Neural progenitor cell (in vitro differentiated cells): Measurements from ENCODE around the gene CDIP1. TPM values are rescaled to one million over a fixed set of nuclear protein-coding genes. Genes with fewer than 3 reads are reported as not detected.
A peak's percentile ranks its signal among the peaks of the same experiment; 100 is the strongest.

ENCODE experiments used
- DNase-seq: peaks from one replicate; pipeline ENCODE4 v3.0.0-alpha.2; 2016; ENCODE audit warnings: low spot score
- H2AFZ ChIP-seq: fragments of 200-600 bp; sonication (generic); replicated peaks from 2 replicates; pipeline ENCODE4 v1.6.1; 2016; ENCODE audit warnings: antibody characterized with exemption
- H3F3A ChIP-seq: fragments of 200-600 bp; sonication (generic); 2 replicates; pipeline ENCODE4 v1.6.1; 2016; ENCODE audit warnings: antibody characterized with exemption, low read depth
- H3K27ac ChIP-seq: fragments of 200-600 bp; sonication (generic); 2 replicates; pipeline ENCODE4 v1.5.1; 2016; ENCODE audit warnings: mild to moderate bottlenecking
- H3K27me3 ChIP-seq: fragments of 200-600 bp; sonication (generic); 2 replicates; pipeline ENCODE4 v1.6.1; 2016; ENCODE audit warnings: mild to moderate bottlenecking, moderate library complexity
- H3K36me3 ChIP-seq: fragments of 200-600 bp; sonication (generic); 2 replicates; pipeline ENCODE4 v1.5.1; 2016
- H3K4me1 ChIP-seq: fragments of 200-600 bp; sonication (generic); 2 replicates; pipeline ENCODE4 v1.6.1; 2016; ENCODE audit warnings: mixed run types
- H3K4me2 ChIP-seq: fragments of 200-600 bp; sonication (generic); 2 replicates; pipeline ENCODE4 v1.6.1; 2016
- H3K4me3 ChIP-seq: fragments of 200-600 bp; sonication (generic); 2 replicates; pipeline ENCODE4 v1.5.1; 2016
- H3K79me2 ChIP-seq: fragments of 200-600 bp; sonication (generic); 2 replicates; pipeline ENCODE4 v1.6.1; 2016; ENCODE audit warnings: low read depth
- H3K9ac ChIP-seq: fragments of 200-600 bp; sonication (generic); 2 replicates; pipeline ENCODE4 v1.6.1; 2016
- H3K9me3 ChIP-seq: fragments of 200-600 bp; sonication (generic); 2 replicates; pipeline ENCODE4 v1.5.1; 2016; ENCODE audit warnings: low read depth
- H4K20me1 ChIP-seq: fragments of 200-600 bp; sonication (generic); 2 replicates; pipeline ENCODE4 v1.6.1; 2016; ENCODE audit warnings: low read depth
- H3K27ac Mint-ChIP-seq: 3 replicates; pipeline ENCODE4 v1.8.0; 2021; ENCODE audit warnings: mixed read lengths
- H3K27me3 Mint-ChIP-seq: 2 replicates; pipeline ENCODE4 v1.8.0; 2022; ENCODE audit warnings: low read depth, mild to moderate bottlenecking, inconsistent platforms, moderate library complexity, mixed read lengths; ENCODE audit not compliant: insufficient read depth
- H3K36me3 Mint-ChIP-seq: 3 replicates; pipeline ENCODE4 v1.8.0; 2021; ENCODE audit warnings: mixed read lengths
- H3K4me1 Mint-ChIP-seq: 3 replicates; pipeline ENCODE4 v1.8.0; 2021; ENCODE audit warnings: mixed read lengths
- H3K4me3 Mint-ChIP-seq: 3 replicates; pipeline ENCODE4 v1.8.0; 2021; ENCODE audit warnings: mild to moderate bottlenecking, moderate library complexity, mixed read lengths
- H3K9me3 Mint-ChIP-seq: 3 replicates; pipeline ENCODE4 v1.8.0; 2020; ENCODE audit warnings: mixed read lengths
- EZH2 ChIP-seq: fragments of 200-600 bp; sonication (generic); IDR thresholded peaks from 2 replicates; pipeline ENCODE4 v1.6.1; 2017; ENCODE audit warnings: antibody characterized with exemption, mild to moderate bottlenecking, moderate library complexity
- EZH2phosphoT487 ChIP-seq: fragments of 200-600 bp; sonication (generic); IDR thresholded peaks from 2 replicates; pipeline ENCODE4 v1.6.1; 2017; ENCODE audit warnings: antibody characterized with exemption
- total RNA-seq: library from RNA; depleted of rRNA; stranded (reverse); fragments of >200 nt; gene quantifications from 2 replicates; pipeline ENCODE4 v1.2.3, GENCODE V29; 2015; ENCODE audit warnings: low replicate concordance
- TF ChIP-seq, protein P1 (sequence below): fragments of 200-600 bp; sonication (generic); IDR thresholded peaks from 2 replicates; pipeline ENCODE4 v1.5.1; 2017; ENCODE audit warnings: antibody characterized with exemption, mild to moderate bottlenecking

The CDIP1 gene
- total RNA-seq, 1 donor from 2014 or later = 13.1 TPM

GRCh38 chr16:4570086-4570485 lies 31.5 kb upstream of the CDIP1 start:
- H3K9me3 Mint-ChIP-seq = no peaks in the 10 kb centered on the region
- H3K36me3 Mint-ChIP-seq = no peaks in the 10 kb centered on the region
- Histone ChIP-seq H3K4me1 (peaks cover 7% of the 10 kb centered on the region), H3K27me3 (no peaks in the 10 kb centered on the region), H3K79me2 (no peaks in the 10 kb centered on the region), H3K9ac (no peak overlapping the region), H3K4me3 (no peak overlapping the region), H3K4me2 (no peak overlapping the region), H3K9me3 (no peaks in the 10 kb centered on the region), H3K36me3 (no peaks in the 10 kb centered on the region), H3K27ac (no peak overlapping the region), H3F3A (peaks cover 17% of the 10 kb centered on the region), H4K20me1 (no peaks in the 10 kb centered on the region), H2AFZ (peak overlapping the region; percentile 73)
- TF ChIP-seq EZH2phosphoT487 (no peak), EZH2 (no peak)
- TF ChIP-seq, protein P1, sequence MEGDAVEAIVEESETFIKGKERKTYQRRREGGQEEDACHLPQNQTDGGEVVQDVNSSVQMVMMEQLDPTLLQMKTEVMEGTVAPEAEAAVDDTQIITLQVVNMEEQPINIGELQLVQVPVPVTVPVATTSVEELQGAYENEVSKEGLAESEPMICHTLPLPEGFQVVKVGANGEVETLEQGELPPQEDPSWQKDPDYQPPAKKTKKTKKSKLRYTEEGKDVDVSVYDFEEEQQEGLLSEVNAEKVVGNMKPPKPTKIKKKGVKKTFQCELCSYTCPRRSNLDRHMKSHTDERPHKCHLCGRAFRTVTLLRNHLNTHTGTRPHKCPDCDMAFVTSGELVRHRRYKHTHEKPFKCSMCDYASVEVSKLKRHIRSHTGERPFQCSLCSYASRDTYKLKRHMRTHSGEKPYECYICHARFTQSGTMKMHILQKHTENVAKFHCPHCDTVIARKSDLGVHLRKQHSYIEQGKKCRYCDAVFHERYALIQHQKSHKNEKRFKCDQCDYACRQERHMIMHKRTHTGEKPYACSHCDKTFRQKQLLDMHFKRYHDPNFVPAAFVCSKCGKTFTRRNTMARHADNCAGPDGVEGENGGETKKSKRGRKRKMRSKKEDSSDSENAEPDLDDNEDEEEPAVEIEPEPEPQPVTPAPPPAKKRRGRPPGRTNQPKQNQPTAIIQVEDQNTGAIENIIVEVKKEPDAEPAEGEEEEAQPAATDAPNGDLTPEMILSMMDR = no peak
- DNase-seq = no peak
- H3K27me3 Mint-ChIP-seq = no peaks in the 10 kb centered on the region
- H3K4me3 Mint-ChIP-seq = no peak overlapping the region
- peak overlapping the region; percentile 50 for H3K27ac Mint-ChIP-seq
- H3K4me1 Mint-ChIP-seq = peaks cover 17% of the 10 kb centered on the region

GRCh38 chr16:4566144-4566543 lies 27.6 kb upstream of the CDIP1 start:
- TF ChIP-seq, protein P1 = no peak
- TF ChIP-seq EZH2 (no peak), EZH2phosphoT487 (no peak)
- Histone ChIP-seq H3K4me1 (peaks cover 17% of the 10 kb centered on the region), H3K27me3 (no peaks in the 10 kb centered on the region), H3K4me2 (no peak overlapping the region), H3F3A (peaks cover 21% of the 10 kb centered on the region), H3K9me3 (no peaks in the 10 kb centered on the region), H4K20me1 (no peaks in the 10 kb centered on the region), H3K36me3 (no peaks in the 10 kb centered on the region), H3K9ac (no peak overlapping the region), H3K4me3 (no peak overlapping the region), H3K79me2 (no peaks in the 10 kb centered on the region), H3K27ac (no peak overlapping the region), H2AFZ (no peak overlapping the region)
- Mint-ChIP-seq H3K4me3 (no peak overlapping the region), H3K27ac (no peak overlapping the region), H3K4me1 (peaks cover 22% of the 10 kb centered on the region), H3K9me3 (no peaks in the 10 kb centered on the region), H3K36me3 (no peaks in the 10 kb centered on the region), H3K27me3 (peaks cover 4% of the 10 kb centered on the region)
- DNase-seq = no peak

- no peak for DNase-seq
- TF ChIP-seq EZH2 (no peak), EZH2phosphoT487 (no peak)
- TF ChIP-seq, protein P1 = no peak
- Histone ChIP-seq H3K36me3 (no peaks in the 10 kb centered on the region), H2AFZ (no peak overlapping the region), H3K79me2 (no peaks in the 10 kb centered on the region), H3K4me3 (no peak overlapping the region), H3K27me3 (no peaks in the 10 kb centered on the region), H3K9me3 (no peaks in the 10 kb centered on the region), H3K4me1 (peaks cover 10% of the 10 kb centered on the region), H3K9ac (no peak overlapping the region), H3K27ac (no peak overlapping the region), H3K4me2 (no peak overlapping the region), H3F3A (peaks cover 9% of the 10 kb centered on the region), H4K20me1 (no peaks in the 10 kb centered on the region)
- H3K4me1 Mint-ChIP-seq = peaks cover 14% of the 10 kb centered on the region
- no peak overlapping the region for H3K27ac Mint-ChIP-seq
- H3K27me3 Mint-ChIP-seq = peaks cover 7% of the 10 kb centered on the region
- H3K36me3 Mint-ChIP-seq = no peaks in the 10 kb centered on the region
- H3K9me3 Mint-ChIP-seq = peaks cover 2% of the 10 kb centered on the region
- no peak overlapping the region for H3K4me3 Mint-ChIP-seq
These were observed 26.2 kb upstream of the CDIP1 start for GRCh38 chr16:4564661-4565267.
